ENCODE measurements around the gene RPL7A.

- TF ChIP-seq CTCF (IDR thresholded peaks at IDR 0.05 in 4 of 5, conservative IDR thresholded peaks at IDR 0.05 in 1 of 5) = no peak
- no peak for TF ChIP-seq POLR2A (IDR thresholded peaks at IDR 0.05)
These were observed 5.5 kb downstream of the RPL7A start for GRCh38 chr9:133353548-133353947.
